GM23338 (cell line): Measurements from ENCODE around the gene APOM. TPM values are rescaled to one million over a fixed set of nuclear protein-coding genes. Genes with fewer than 3 reads are reported as not detected.

Experiments used
- ATAC-seq: fragments of 200-7000 bp; cut with Tn5 transposase; 3 replicates; pipeline ENCODE4 v1.9.1; 2020
- DNase-seq: peaks from one replicate; pipeline ENCODE4 v3.0.0-alpha.2; 2015; ENCODE audit warnings: low spot score
- H2AFZ ChIP-seq: fragments of 200-600 bp; sonication (generic); 2 replicates; pipeline ENCODE4 v1.8.0; 2016; ENCODE audit warnings: antibody characterized with exemption, mild to moderate bottlenecking, moderate library complexity
- H3F3A ChIP-seq: fragments of 200-600 bp; sonication (generic); replicated peaks from 2 replicates; pipeline ENCODE4 v1.8.0; 2017; ENCODE audit warnings: antibody characterized with exemption, mixed run types, low read depth
- H3K27ac ChIP-seq: fragments of 200-600 bp; sonication (generic); 2 replicates; pipeline ENCODE4 v1.6.1; 2016; ENCODE audit warnings: low read depth
- H3K27me3 ChIP-seq: fragments of 200-600 bp; sonication (generic); 2 replicates; pipeline ENCODE4 v1.8.0; 2016; ENCODE audit warnings: mild to moderate bottlenecking, mixed run types, moderate library complexity; ENCODE audit not compliant: insufficient read depth
- H3K36me3 ChIP-seq: fragments of 200-600 bp; sonication (generic); 2 replicates; pipeline ENCODE4 v1.8.0; 2016; ENCODE audit warnings: mild to moderate bottlenecking; ENCODE audit not compliant: insufficient read depth
- H3K4me1 ChIP-seq: fragments of 200-600 bp; sonication (generic); 2 replicates; pipeline ENCODE4 v1.8.0; 2016; ENCODE audit warnings: mild to moderate bottlenecking, moderate library complexity; ENCODE audit not compliant: insufficient read depth
- H3K4me2 ChIP-seq: fragments of 200-600 bp; sonication (generic); 2 replicates; pipeline ENCODE4 v1.7.1; 2017; ENCODE audit warnings: mixed run types
- H3K4me3 ChIP-seq: fragments of 200-600 bp; sonication (generic); 2 replicates; pipeline ENCODE4 v1.6.1; 2016; ENCODE audit warnings: mixed run types
- H3K79me2 ChIP-seq: fragments of 200-600 bp; sonication (generic); replicated peaks from 2 replicates; pipeline ENCODE4 v1.8.0; 2017; ENCODE audit warnings: mild to moderate bottlenecking; ENCODE audit not compliant: insufficient read depth
- H3K9me2 ChIP-seq: fragments of 200-600 bp; sonication (generic); 2 replicates; pipeline ENCODE4 v1.8.0; 2017; ENCODE audit not compliant: insufficient read depth
- H4K20me1 ChIP-seq: fragments of 200-600 bp; sonication (generic); replicated peaks from 2 replicates; pipeline ENCODE4 v1.8.0; 2017; ENCODE audit warnings: mild to moderate bottlenecking; ENCODE audit not compliant: insufficient read depth
- H3K27ac Mint-ChIP-seq: 2 replicates; pipeline ENCODE4 v1.8.0; 2020; ENCODE audit warnings: inconsistent platforms, mild to moderate bottlenecking, moderate library complexity, mixed read lengths
- H3K27me3 Mint-ChIP-seq: 3 replicates; pipeline ENCODE4 v1.8.0; 2022; ENCODE audit warnings: low read depth, mild to moderate bottlenecking, moderate library complexity, mixed read lengths, inconsistent platforms; ENCODE audit not compliant: insufficient read depth, poor library complexity
- H3K36me3 Mint-ChIP-seq: 3 replicates; pipeline ENCODE4 v1.8.0; 2021; ENCODE audit warnings: low read depth, mild to moderate bottlenecking, inconsistent platforms, moderate library complexity, mixed read lengths
- H3K4me1 Mint-ChIP-seq: 3 replicates; pipeline ENCODE4 v1.8.0; 2020; ENCODE audit warnings: mild to moderate bottlenecking, inconsistent platforms, mixed read lengths
- H3K4me3 Mint-ChIP-seq: 3 replicates; pipeline ENCODE4 v1.8.0; 2021; ENCODE audit warnings: moderate library complexity, mild to moderate bottlenecking, inconsistent platforms, mixed read lengths
- H3K9me3 Mint-ChIP-seq: 3 replicates; pipeline ENCODE4 v1.8.0; 2020; ENCODE audit warnings: moderate library complexity, mild to moderate bottlenecking, inconsistent platforms, mixed read lengths
- CREB1 ChIP-seq: fragments of 250-450 bp; sonication (Bioruptor Pico); IDR thresholded peaks from 2 replicates; pipeline ENCODE4 v1.5.0; 2020; ENCODE audit warnings: low read depth, mild to moderate bottlenecking, moderate library complexity
- CTCF ChIP-seq, 2 experiments: fragments of 200-600 bp in 1 of 2; sonication (generic) in 1 of 2; conservative IDR thresholded peaks; 2 replicates each; pipeline versions ENCODE4 v1.5.1 to v1.6.1; 2016 to 2017; ENCODE audit warnings: antibody characterized with exemption in 2 of 2, low read depth in 2 of 2, mild to moderate bottlenecking in 2 of 2, moderate library complexity in 1 of 2
- EZH2 ChIP-seq: fragments of 200-600 bp; sonication (generic); IDR thresholded peaks from one replicate; pipeline ENCODE4 v1.8.0; 2017; ENCODE audit warnings: antibody characterized with exemption, mild to moderate bottlenecking, low read depth; ENCODE audit not compliant: unreplicated experiment
- EZH2phosphoT487 ChIP-seq: fragments of 200-600 bp; sonication (generic); IDR thresholded peaks from one replicate; pipeline ENCODE4 v1.8.1; 2018; ENCODE audit warnings: antibody characterized with exemption; ENCODE audit not compliant: unreplicated experiment
- JUNB ChIP-seq: IDR thresholded peaks from one replicate; pipeline ENCODE4 v1.6.1; 2016; ENCODE audit warnings: antibody characterized with exemption; ENCODE audit not compliant: unreplicated experiment
- NANOG ChIP-seq: IDR thresholded peaks from 2 replicates; pipeline ENCODE4 v1.6.1; 2016; ENCODE audit warnings: antibody characterized with exemption, borderline replicate concordance
- POLR2AphosphoS5 ChIP-seq: IDR thresholded peaks from 2 replicates; pipeline ENCODE4 v1.6.1; 2016; ENCODE audit warnings: antibody characterized with exemption, low read depth
- REST ChIP-seq: IDR thresholded peaks from one replicate; pipeline ENCODE4 v1.6.1; 2018; ENCODE audit warnings: antibody characterized with exemption; ENCODE audit not compliant: unreplicated experiment
- STAT1 ChIP-seq: IDR thresholded peaks from one replicate; pipeline ENCODE4 v1.6.1; 2016; ENCODE audit warnings: antibody characterized with exemption; ENCODE audit not compliant: unreplicated experiment
- ZNF114 ChIP-seq: fragments of 250-450 bp; sonication (Bioruptor Pico); IDR thresholded peaks from 2 replicates; pipeline ENCODE4 v1.5.0; 2020; ENCODE audit warnings: mild to moderate bottlenecking, moderate library complexity
- ZNF331 ChIP-seq: fragments of 250-450 bp; sonication (Bioruptor Pico); IDR thresholded peaks from 2 replicates; pipeline ENCODE4 v1.5.0; 2020; ENCODE audit warnings: low read depth, mild to moderate bottlenecking, moderate library complexity
- polyA plus RNA-seq: library from polyadenylated mRNA; unstranded; fragments of >200 nt; fragmentation: Nextera tagmentation; extraction: Ambion mirVana; gene quantifications from 2 replicates; pipeline ENCODE4 v1.2.1, GENCODE V29; 2016
- total RNA-seq: library from RNA; depleted of rRNA; stranded (reverse); fragments of >200 nt; shearing (Covaris generic); gene quantifications from 2 replicates; pipeline ENCODE4 v1.2.3, GENCODE V29; 2014
- TF ChIP-seq, protein P1 (sequence below): fragments of 250-450 bp; sonication (Bioruptor Pico); IDR thresholded peaks from 2 replicates; pipeline ENCODE4 v1.5.0; 2020; ENCODE audit warnings: mild to moderate bottlenecking, moderate library complexity
- TF ChIP-seq, protein P2 (sequence below): IDR thresholded peaks from 2 replicates; pipeline ENCODE4 v1.6.1; 2016; ENCODE audit warnings: antibody characterized with exemption

APOM gene
- total and polyA plus RNA-seq, 2 experiments from 2014 or later = 1.2 to 10.7 TPM

DNA sequence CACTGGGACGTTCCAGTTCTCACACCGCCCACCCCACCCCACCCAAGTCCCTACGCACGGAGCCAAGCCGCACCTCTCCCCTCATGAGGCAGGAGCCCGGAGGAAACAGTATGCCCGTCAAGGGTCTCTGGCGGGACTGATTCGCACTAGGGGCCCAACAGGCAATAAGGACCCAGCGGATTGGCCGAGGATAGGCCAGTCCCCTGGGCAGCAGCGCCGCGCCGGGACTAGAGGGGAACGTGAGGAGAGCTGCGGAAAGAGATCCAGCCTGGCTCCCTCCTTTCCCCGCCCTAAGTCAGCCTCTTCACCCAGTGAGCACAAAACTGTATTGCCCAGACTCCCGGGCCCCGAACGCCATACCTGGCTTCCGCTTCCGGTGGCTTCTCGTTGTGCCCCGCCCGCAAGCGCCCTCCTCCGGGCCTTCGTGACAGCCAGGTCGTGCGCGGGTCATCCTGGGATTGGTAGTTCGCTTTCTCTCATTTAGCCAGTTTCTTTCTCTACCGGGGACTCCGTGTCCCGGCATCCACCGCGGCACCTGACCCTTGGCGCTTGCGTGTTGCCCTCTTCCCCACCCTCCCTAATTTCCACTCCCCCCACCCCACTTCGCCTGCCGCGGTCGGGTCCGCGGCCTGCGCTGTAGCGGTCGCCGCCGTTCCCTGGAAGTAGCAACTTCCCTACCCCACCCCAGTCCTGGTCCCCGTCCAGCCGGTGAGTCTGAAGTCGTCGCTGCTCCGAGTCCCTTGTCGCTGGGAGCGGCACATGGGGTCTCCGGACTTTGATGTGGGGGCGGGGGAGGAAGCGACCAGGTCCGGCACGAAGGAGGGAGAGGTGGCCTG lies 10.0 kb downstream of the APOM start, which contains the start of gene CSNK2B:
CSNK2B (plus strand) TSS at position 580 of the 836 bp plus-strand sequence. CDS start 752 bp downstream, outside the sequence.
- Histone ChIP-seq H2AFZ (peak within 1 kb of the TSS; percentile 1; the same call in 1 of the 2 replicates), H3K4me1 (peaks cover 22% of the 10 kb centered on the region), H3K79me2 (peaks cover 46% of the 10 kb centered on the region)

More for the DNA sequence above, 10.0 kb downstream of the APOM start, which contains the start of gene CSNK2B:
- Mint-ChIP-seq H3K27me3 (peaks cover 14% of the 10 kb centered on the region), H3K4me3 (peak within 1 kb of the TSS; percentile 93), H3K9me3 (no peaks in the 10 kb centered on the region; the same call in 2 of the 3 replicates), H3K27ac (peak within 1 kb of the TSS; percentile 98), H3K4me1 (peaks cover 34% of the 10 kb centered on the region), H3K36me3 (peaks cover 85% of the 10 kb centered on the region)
- ATAC-seq = peak; percentile 86
- H3K27ac ChIP-seq = peak within 1 kb of the TSS; percentile 94
- peaks cover 41% of the 10 kb centered on the region for H3K36me3 ChIP-seq
- no peaks in the 10 kb centered on the region for H3K27me3 ChIP-seq
- H3K4me2 ChIP-seq = peak within 1 kb of the TSS; percentile 98
- TF ChIP-seq POLR2AphosphoS5 (peak; percentile 63), STAT1 (no peak), ZNF331 (no peak), EZH2 (no peak), CREB1 (CRISPR knock-in tag) (peak; percentile 80), ZNF114 (no peak), JUNB (no peak), NANOG (no peak), EZH2phosphoT487 (no peak), CTCF (conservative IDR thresholded peaks at IDR 0.05; ENCODE audit: low read depth in 2 of 2) (no peak), REST (no peak)
- TF ChIP-seq, protein P1, sequence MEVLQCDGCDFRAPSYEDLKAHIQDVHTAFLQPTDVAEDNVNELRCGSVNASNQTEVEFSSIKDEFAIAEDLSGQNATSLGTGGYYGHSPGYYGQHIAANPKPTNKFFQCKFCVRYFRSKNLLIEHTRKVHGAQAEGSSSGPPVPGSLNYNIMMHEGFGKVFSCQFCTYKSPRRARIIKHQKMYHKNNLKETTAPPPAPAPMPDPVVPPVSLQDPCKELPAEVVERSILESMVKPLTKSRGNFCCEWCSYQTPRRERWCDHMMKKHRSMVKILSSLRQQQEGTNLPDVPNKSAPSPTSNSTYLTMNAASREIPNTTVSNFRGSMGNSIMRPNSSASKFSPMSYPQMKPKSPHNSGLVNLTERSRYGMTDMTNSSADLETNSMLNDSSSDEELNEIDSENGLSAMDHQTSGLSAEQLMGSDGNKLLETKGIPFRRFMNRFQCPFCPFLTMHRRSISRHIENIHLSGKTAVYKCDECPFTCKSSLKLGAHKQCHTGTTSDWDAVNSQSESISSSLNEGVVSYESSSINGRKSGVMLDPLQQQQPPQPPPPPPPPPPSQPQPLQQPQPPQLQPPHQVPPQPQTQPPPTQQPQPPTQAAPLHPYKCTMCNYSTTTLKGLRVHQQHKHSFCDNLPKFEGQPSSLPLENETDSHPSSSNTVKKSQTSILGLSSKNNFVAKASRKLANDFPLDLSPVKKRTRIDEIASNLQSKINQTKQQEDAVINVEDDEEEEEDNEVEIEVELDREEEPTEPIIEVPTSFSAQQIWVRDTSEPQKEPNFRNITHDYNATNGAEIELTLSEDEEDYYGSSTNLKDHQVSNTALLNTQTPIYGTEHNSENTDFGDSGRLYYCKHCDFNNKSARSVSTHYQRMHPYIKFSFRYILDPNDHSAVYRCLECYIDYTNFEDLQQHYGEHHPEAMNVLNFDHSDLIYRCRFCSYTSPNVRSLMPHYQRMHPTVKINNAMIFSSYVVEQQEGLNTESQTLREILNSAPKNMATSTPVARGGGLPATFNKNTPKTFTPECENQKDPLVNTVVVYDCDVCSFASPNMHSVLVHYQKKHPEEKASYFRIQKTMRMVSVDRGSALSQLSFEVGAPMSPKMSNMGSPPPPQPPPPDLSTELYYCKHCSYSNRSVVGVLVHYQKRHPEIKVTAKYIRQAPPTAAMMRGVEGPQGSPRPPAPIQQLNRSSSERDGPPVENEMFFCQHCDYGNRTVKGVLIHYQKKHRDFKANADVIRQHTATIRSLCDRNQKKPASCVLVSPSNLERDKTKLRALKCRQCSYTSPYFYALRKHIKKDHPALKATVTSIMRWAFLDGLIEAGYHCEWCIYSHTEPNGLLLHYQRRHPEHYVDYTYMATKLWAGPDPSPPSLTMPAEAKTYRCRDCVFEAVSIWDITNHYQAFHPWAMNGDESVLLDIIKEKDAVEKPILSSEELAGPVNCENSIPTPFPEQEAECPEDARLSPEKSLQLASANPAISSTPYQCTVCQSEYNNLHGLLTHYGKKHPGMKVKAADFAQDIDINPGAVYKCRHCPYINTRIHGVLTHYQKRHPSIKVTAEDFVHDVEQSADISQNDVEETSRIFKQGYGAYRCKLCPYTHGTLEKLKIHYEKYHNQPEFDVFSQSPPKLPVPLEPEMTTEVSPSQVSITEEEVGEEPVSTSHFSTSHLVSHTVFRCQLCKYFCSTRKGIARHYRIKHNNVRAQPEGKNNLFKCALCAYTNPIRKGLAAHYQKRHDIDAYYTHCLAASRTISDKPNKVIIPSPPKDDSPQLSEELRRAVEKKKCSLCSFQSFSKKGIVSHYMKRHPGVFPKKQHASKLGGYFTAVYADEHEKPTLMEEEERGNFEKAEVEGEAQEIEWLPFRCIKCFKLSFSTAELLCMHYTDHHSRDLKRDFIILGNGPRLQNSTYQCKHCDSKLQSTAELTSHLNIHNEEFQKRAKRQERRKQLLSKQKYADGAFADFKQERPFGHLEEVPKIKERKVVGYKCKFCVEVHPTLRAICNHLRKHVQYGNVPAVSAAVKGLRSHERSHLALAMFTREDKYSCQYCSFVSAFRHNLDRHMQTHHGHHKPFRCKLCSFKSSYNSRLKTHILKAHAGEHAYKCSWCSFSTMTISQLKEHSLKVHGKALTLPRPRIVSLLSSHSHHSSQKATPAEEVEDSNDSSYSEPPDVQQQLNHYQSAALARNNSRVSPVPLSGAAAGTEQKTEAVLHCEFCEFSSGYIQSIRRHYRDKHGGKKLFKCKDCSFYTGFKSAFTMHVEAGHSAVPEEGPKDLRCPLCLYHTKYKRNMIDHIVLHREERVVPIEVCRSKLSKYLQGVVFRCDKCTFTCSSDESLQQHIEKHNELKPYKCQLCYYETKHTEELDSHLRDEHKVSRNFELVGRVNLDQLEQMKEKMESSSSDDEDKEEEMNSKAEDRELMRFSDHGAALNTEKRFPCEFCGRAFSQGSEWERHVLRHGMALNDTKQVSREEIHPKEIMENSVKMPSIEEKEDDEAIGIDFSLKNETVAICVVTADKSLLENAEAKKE (CRISPR knock-in tag) = no peak
- TF ChIP-seq, protein P2, sequence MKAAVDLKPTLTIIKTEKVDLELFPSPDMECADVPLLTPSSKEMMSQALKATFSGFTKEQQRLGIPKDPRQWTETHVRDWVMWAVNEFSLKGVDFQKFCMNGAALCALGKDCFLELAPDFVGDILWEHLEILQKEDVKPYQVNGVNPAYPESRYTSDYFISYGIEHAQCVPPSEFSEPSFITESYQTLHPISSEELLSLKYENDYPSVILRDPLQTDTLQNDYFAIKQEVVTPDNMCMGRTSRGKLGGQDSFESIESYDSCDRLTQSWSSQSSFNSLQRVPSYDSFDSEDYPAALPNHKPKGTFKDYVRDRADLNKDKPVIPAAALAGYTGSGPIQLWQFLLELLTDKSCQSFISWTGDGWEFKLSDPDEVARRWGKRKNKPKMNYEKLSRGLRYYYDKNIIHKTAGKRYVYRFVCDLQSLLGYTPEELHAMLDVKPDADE = peak; percentile 91
- peak; percentile 100 for DNase-seq
- H4K20me1 ChIP-seq = peaks cover 12% of the 10 kb centered on the region
- H3K4me3 ChIP-seq = peak within 1 kb of the TSS; percentile 97
- H3K9me2 ChIP-seq = no peaks in the 10 kb centered on the region
- peaks cover 18% of the 10 kb centered on the region; the same call in 1 of the 2 replicates for H3F3A ChIP-seq
